PC-9 (cell line): ENCODE measurements around the gene SP1. TPM values are rescaled to one million over a fixed set of nuclear protein-coding genes. Genes with fewer than 3 reads are reported as not detected.
A peak's percentile ranks its signal among the peaks of the same experiment; 100 is the strongest.
"Not testable (repeated sequence)": the region's sequence is repeated elsewhere in the genome, so short reads cannot be mapped to it uniquely, and the experiment has no call there.

Source experiments
- BruUV-seq: library from RNA; stranded (reverse); fragments of 400-500 nt; replicated peaks from 2 replicates; lab custom pipeline; 2021; lab: Mats Ljungman, UMichigan
- CTCF ChIA-PET: fragments of 300-600 bp; sonication (Branson Sonifier 250); formaldehyde crosslinking; loops from one replicate; lab custom pipeline; 2022; ENCODE audit warnings: antibody characterized with exemption; lab: Charles Lee
- POLR2A ChIA-PET: fragments of 300-600 bp; sonication (Branson Sonifier 250); formaldehyde crosslinking; loops from one replicate; lab custom pipeline; 2022; ENCODE audit warnings: antibody characterized with exemption; ENCODE audit not compliant: unreplicated experiment; lab: Charles Lee
- DNase-seq, 2 experiments: peaks; one replicate each; pipeline versions ENCODE4 v3.0.0 to v3.0.0-alpha.2; 2015 to 2022; ENCODE audit warnings: mixed read lengths in 1 of 2
- H2AFZ ChIP-seq: fragments of 200-600 bp; sonication (generic); 2 replicates; pipeline ENCODE4 v1.8.1; 2017; ENCODE audit warnings: antibody characterized with exemption
- H3F3A ChIP-seq: fragments of 200-600 bp; sonication (generic); 2 replicates; pipeline ENCODE4 v1.8.1; 2017; ENCODE audit warnings: antibody characterized with exemption, mild to moderate bottlenecking, low read depth; ENCODE audit not compliant: insufficient read depth
- H3K27ac ChIP-seq: fragments of 200-600 bp; sonication (generic); 2 replicates; pipeline ENCODE4 v1.6.1; 2016; ENCODE audit warnings: mixed run types
- H3K27me3 ChIP-seq: fragments of 200-600 bp; sonication (generic); 2 replicates; pipeline ENCODE4 v1.6.1; 2016; ENCODE audit warnings: low read depth, mixed run types; ENCODE audit not compliant: insufficient read depth
- H3K36me3 ChIP-seq: fragments of 200-600 bp; sonication (generic); 2 replicates; pipeline ENCODE4 v1.6.1; 2016; ENCODE audit warnings: low read depth, mixed run types
- H3K4me1 ChIP-seq: fragments of 200-600 bp; sonication (generic); replicated peaks from 2 replicates; pipeline ENCODE4 v1.6.1; 2016; ENCODE audit warnings: mixed run types; ENCODE audit not compliant: insufficient read depth
- H3K4me2 ChIP-seq: fragments of 200-600 bp; sonication (generic); 2 replicates; pipeline ENCODE4 v1.6.1; 2017; ENCODE audit warnings: mixed run types
- H3K4me3 ChIP-seq: fragments of 200-600 bp; sonication (generic); 2 replicates; pipeline ENCODE4 v1.6.1; 2016; ENCODE audit warnings: mixed run types
- H3K79me2 ChIP-seq: fragments of 200-600 bp; sonication (generic); 2 replicates; pipeline ENCODE4 v1.6.1; 2017; ENCODE audit warnings: low read depth, mixed run types
- H3K9me2 ChIP-seq: fragments of 200-600 bp; sonication (generic); 2 replicates; pipeline ENCODE4 v1.8.1; 2017; ENCODE audit warnings: mild to moderate bottlenecking; ENCODE audit not compliant: insufficient read depth
- H3K9me3 ChIP-seq: fragments of 200-600 bp; sonication (generic); 2 replicates; pipeline ENCODE4 v1.8.1; 2016; ENCODE audit warnings: low read depth; ENCODE audit not compliant: insufficient read depth
- H4K20me1 ChIP-seq: fragments of 200-600 bp; sonication (generic); 2 replicates; pipeline ENCODE4 v1.8.1; 2017; ENCODE audit not compliant: insufficient read depth
- CTCF ChIP-seq: fragments of 200-600 bp; sonication (generic); conservative IDR thresholded peaks from 2 replicates; pipeline ENCODE4 v1.6.1; 2017; ENCODE audit warnings: mixed run types, antibody characterized with exemption, mild to moderate bottlenecking, moderate library complexity
- EZH2 ChIP-seq: fragments of 200-600 bp; sonication (generic); IDR thresholded peaks from 2 replicates; pipeline ENCODE4 v1.8.0; 2017; ENCODE audit warnings: antibody characterized with exemption, low read depth
- intact Hi-C: fragments of 100-400 bp; cut with micrococcal nuclease; formaldehyde crosslinking; loops from one replicate; pipeline ENCODE4 v1.10.0; 2022; ENCODE audit not compliant: unreplicated experiment
- total RNA-seq: library from RNA; stranded (reverse); gene quantifications from 2 replicates; pipeline ENCODE4 v1.2.3, GENCODE V29; 2021

SP1 gene
- total RNA-seq, 1 experiment from 2014 or later = 118 TPM

GRCh38 chr12:53419756-53420155, 39.8 kb downstream of the SP1 start:
- CTCF ChIA-PET = interaction anchor here (0.6 kb wide), 1 partner anchor 18 kb away, joined by 6 read pairs; no protein-coding TSS in a partner anchor
- H3K36me3 ChIP-seq = no peaks in the 10 kb centered on the region
- H3K27ac ChIP-seq = peak overlapping the region; percentile 32
- no peaks in the 10 kb centered on the region for H3K27me3 ChIP-seq
- peak in 1 of 2 experiments; percentile 68 for DNase-seq
- BruUV-seq = no TSS peak
- no peaks in the 10 kb centered on the region for H3K9me2 ChIP-seq
- H3K4me1 ChIP-seq = peaks cover 21% of the 10 kb centered on the region
- H3K9me3 ChIP-seq = no peaks in the 10 kb centered on the region
- peak overlapping the region; percentile 44; the same call in 1 of the 2 replicates for H2AFZ ChIP-seq
- TF ChIP-seq CTCF (no peak), EZH2 (no peak)
- no peak overlapping the region for H3K4me3 ChIP-seq
- POLR2A ChIA-PET = no interaction called here
- peak overlapping the region; percentile 6; the same call in 1 of the 2 replicates for H3K4me2 ChIP-seq
- peaks cover 48% of the 10 kb centered on the region; the same call in 1 of the 2 replicates for H3F3A ChIP-seq
- no peaks in the 10 kb centered on the region for H3K79me2 ChIP-seq
- H4K20me1 ChIP-seq = no peaks in the 10 kb centered on the region
- intact Hi-C loops = loop anchor here (2.0 to 5.0 kb wide), 2 partner anchors 37 to 89 kb away; partner anchors contain the start of gene SP1

- BruUV-seq = not testable (repeated sequence)
- CTCF ChIA-PET = interaction anchor here (1.9 kb wide), 1 partner anchor 70 kb away, joined by 29 read pairs; no protein-coding TSS in a partner anchor
Measured at GRCh38 chr12:53422247-53422646, 42.3 kb downstream of the SP1 start.

GRCh38 chr12:53423597-53423996, 43.6 kb downstream of the SP1 start, which contains the start of gene AMHR2:
Gene AMHR2, plus strand, starts transcription at chr12:53423855. Its CDS starts 80 bp downstream, at chr12:53423935.
- POLR2A ChIA-PET = no interaction called here

More at GRCh38 chr12:53422247-53422646, 42.3 kb downstream of the SP1 start:
- H3K27ac ChIP-seq, H3K4me3 ChIP-seq, H4K20me1 ChIP-seq, H3K4me2 ChIP-seq, DNase-seq, POLR2A ChIA-PET, H3K36me3 ChIP-seq, H2AFZ ChIP-seq, H3K79me2 ChIP-seq, H3K9me2 ChIP-seq, H3K27me3 ChIP-seq, H3K9me3 ChIP-seq: not testable (repeated sequence)
- intact Hi-C loops = loop anchor here (5.0 kb wide), 1 partner anchor 40 kb away; the partner anchor contains the start of gene SP1
- H3F3A ChIP-seq = peaks cover 34% of the 10 kb centered on the region
- peaks cover 27% of the 10 kb centered on the region for H3K4me1 ChIP-seq

More at GRCh38 chr12:53423597-53423996, 43.6 kb downstream of the SP1 start, which contains the start of gene AMHR2:
- Histone ChIP-seq H3K9me2 (no peaks in the 10 kb centered on the region), H3K4me2 (no peak within 1 kb of the TSS), H3F3A (peaks cover 35% of the 10 kb centered on the region), H3K4me1 (peaks cover 39% of the 10 kb centered on the region), H3K4me3 (no peak within 1 kb of the TSS), H3K79me2 (no peaks in the 10 kb centered on the region), H3K27ac (no peak within 1 kb of the TSS), H3K36me3 (no peaks in the 10 kb centered on the region), H4K20me1 (no peaks in the 10 kb centered on the region), H3K27me3 (no peaks in the 10 kb centered on the region), H3K9me3 (no peaks in the 10 kb centered on the region), H2AFZ (no peak within 1 kb of the TSS)
- CTCF ChIA-PET = no interaction called here
- BruUV-seq = no TSS peak
- DNase-seq = no peak
- intact Hi-C loops = loop anchor here (5.0 kb wide), 1 partner anchor 41 kb away; the partner anchor contains the start of gene SP1
- no peak for TF ChIP-seq CTCF
- TF ChIP-seq EZH2 = no peak
